Naive B cell (primary cell): Measurements from ENCODE around the gene PRSS8. TPM values are rescaled to one million over a fixed set of nuclear protein-coding genes. Genes with fewer than 3 reads are reported as not detected.
A peak's percentile ranks its signal among the peaks of the same experiment; 100 is the strongest.

Source experiments
- ATAC-seq, 2 donors: fragments of 150-1000 bp; cut with Tn5 transposase; 2 replicates each; pipeline ENCODE4 v1.10.0; 2021; ENCODE audit warnings: low read depth in 2 of 2, mild to moderate bottlenecking in 2 of 2, moderate library complexity in 2 of 2
- DNase-seq: peaks from one replicate; pipeline ENCODE4 v3.0.0; 2022
- H3K27ac Mint-ChIP-seq, 6 donors: one replicate each; pipeline ENCODE4 v1.8.0; 2020 to 2022; ENCODE audit warnings: mild to moderate bottlenecking in 6 of 6, mixed read lengths in 6 of 6, moderate library complexity in 5 of 6, inconsistent platforms in 2 of 6
- H3K27me3 Mint-ChIP-seq, 3 donors: one replicate each; pipeline ENCODE4 v1.8.0; 2021 to 2022; ENCODE audit warnings: mixed read lengths in 3 of 3, mild to moderate bottlenecking in 1 of 3
- H3K36me3 Mint-ChIP-seq, 2 donors: one replicate each; pipeline ENCODE4 v1.8.0; 2020 to 2022; ENCODE audit warnings: mixed read lengths in 2 of 2, inconsistent platforms in 1 of 2, mild to moderate bottlenecking in 1 of 2
- H3K4me1 Mint-ChIP-seq, 3 donors: one replicate each; pipeline ENCODE4 v1.8.0; 2020 to 2022; ENCODE audit warnings: mixed read lengths in 3 of 3, inconsistent platforms in 1 of 3, mild to moderate bottlenecking in 1 of 3, moderate library complexity in 1 of 3
- H3K4me3 Mint-ChIP-seq, 8 donors: one replicate each; pipeline ENCODE4 v1.8.0; 2020 to 2022; ENCODE audit warnings: mild to moderate bottlenecking in 8 of 8, mixed read lengths in 8 of 8, moderate library complexity in 8 of 8, inconsistent platforms in 2 of 8
- H3K9me3 Mint-ChIP-seq, 7 donors: one replicate each; pipeline ENCODE4 v1.8.0; 2020 to 2022; ENCODE audit warnings: mixed read lengths in 7 of 7, mild to moderate bottlenecking in 5 of 7, inconsistent platforms in 2 of 7, moderate library complexity in 1 of 7
- polyA plus RNA-seq, 6 donors: library from polyadenylated mRNA; unstranded; fragments of 300-500 nt; fragmentation: Illumina TruSeq; gene quantifications; one replicate each; pipeline ENCODE4 v1.2.3, GENCODE V29; 2021; ENCODE audit warnings: low read depth in 6 of 6

PRSS8 gene
- polyA plus RNA-seq, 6 donors from 2014 or later: 0.40 TPM; not detected in 5

DNA sequence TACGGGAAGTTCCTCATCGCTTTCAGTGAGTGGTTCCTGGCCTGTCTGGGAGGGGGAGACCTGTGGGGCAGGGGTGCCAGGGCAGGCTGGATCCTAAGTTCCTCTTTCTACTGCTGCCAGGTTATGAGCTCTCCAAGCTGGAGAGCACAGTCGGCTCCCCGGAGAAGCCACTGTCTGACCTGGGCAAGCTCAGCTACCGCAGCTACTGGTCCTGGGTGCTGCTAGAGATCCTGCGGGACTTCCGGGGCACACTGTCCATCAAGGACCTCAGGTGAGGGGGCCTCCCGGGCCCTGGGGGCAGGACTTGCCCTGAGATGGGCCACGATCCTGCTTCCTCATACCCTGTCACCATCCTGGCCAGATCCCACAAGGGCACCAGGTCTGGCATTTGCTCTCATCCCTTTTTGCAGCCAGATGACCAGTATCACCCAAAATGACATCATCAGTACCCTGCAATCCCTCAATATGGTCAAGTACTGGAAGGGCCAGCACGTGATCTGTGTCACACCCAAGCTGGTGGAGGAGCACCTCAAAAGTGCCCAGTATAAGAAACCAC, 5.1 kb downstream of the PRSS8 start:
- Mint-ChIP-seq H3K9me3 (no peaks in the 10 kb centered on the region), H3K27me3 (no peaks in the 10 kb centered on the region), H3K4me1 (peaks cover 6 to 14% (median 7%) of the 10 kb centered on the region in 3 donors), H3K27ac (no peak overlapping the region), H3K36me3 (peaks cover 0 to 8% of the 10 kb centered on the region in 2 donors), H3K4me3 (no peak overlapping the region)
- DNase-seq: no peak
- no peak for ATAC-seq

- Mint-ChIP-seq H3K27me3 (no peaks in the 10 kb centered on the region), H3K36me3 (peaks cover 0 to 8% of the 10 kb centered on the region in 2 donors), H3K9me3 (no peaks in the 10 kb centered on the region), H3K27ac (peak overlapping the region in 1 of 6 donors; percentile 19), H3K4me1 (peaks cover 6 to 14% (median 7%) of the 10 kb centered on the region in 3 donors), H3K4me3 (peak overlapping the region in 1 of 8 donors; percentile 40)
- ATAC-seq: no peak
- no peak for DNase-seq
Observed at GRCh38 chr16:31129568-31130335, 5.8 kb downstream of the PRSS8 start.

DNA sequence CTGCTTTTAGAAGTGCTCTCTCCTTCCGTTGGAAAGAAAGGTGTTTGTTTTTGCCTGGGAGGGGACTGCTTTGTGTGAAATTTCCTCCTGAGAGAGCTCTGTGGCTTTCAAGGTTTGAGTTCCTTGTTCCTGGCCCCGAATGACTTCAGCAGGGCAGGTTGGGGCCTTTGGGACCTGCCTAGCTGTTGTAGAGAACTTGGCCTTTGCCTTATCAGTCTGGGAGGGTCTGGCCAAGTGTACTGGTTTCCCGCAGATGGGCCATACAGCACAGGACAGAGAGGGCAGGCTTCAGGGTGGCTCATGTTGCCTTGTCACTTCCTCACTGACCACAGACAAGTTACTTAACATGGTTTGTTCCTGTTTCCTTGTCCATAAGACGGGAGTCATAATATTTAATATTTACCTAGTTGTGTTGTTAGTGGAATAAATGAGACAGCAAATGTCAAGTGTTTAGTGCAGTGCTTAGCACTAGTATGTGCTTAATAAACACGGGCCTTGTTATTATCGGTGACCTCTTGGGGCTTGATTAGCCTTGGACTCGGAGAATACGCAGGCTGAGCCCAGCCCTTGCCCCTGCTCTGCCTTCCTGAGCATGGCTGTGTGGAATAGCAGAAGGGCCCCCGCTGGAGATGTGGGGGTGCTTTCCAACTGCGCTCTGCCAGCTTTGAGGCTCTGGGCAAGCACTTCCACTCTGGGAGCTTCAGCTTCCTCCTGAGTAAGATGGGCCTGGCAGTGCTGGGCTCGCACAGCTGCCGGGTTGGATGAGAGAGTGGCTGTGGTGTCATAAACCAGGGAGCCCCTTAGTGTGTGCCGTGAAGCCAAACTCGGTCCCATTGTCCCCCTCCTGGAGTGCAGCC, 6.6 kb downstream of the PRSS8 start:
- Mint-ChIP-seq H3K4me1 (peaks cover 6 to 12% (median 7%) of the 10 kb centered on the region in 3 donors), H3K27ac (peak overlapping the region in 2 of 6 donors; percentile 38 to 76), H3K27me3 (no peaks in the 10 kb centered on the region), H3K9me3 (no peaks in the 10 kb centered on the region), H3K36me3 (peaks cover 0 to 8% of the 10 kb centered on the region in 2 donors), H3K4me3 (no peak overlapping the region)
- no peak for ATAC-seq
- DNase-seq: no peak

- Mint-ChIP-seq H3K4me1 (peaks cover 6 to 7% (median 6%) of the 10 kb centered on the region in 3 donors), H3K27ac (no peak overlapping the region), H3K9me3 (no peaks in the 10 kb centered on the region), H3K4me3 (no peak overlapping the region), H3K36me3 (peaks cover 0 to 8% of the 10 kb centered on the region in 2 donors), H3K27me3 (no peaks in the 10 kb centered on the region)
- DNase-seq (no peak), ATAC-seq (no peak)
Observed at GRCh38 chr16:31127182-31127581, 8.3 kb downstream of the PRSS8 start.

DNA sequence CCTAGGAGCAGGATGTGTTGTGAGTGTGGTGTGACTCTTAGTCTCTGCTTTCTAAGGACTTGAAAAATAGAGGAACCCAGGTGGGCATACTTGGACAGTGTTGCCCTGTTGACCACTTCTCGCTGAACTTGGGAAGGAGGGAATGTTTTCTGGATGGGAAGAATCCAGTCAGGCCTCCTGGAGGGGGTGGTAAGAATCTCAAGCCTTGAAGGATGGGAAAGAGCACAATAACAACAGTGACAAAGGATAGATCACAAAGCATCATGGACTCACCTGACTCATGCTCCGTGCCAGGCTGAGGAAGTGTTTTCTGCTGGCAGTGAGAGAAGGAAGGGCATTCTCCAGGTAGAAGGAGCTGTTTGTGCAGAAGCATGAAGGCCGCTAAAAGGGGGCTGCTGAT, 9.7 kb downstream of the PRSS8 start:
- Mint-ChIP-seq H3K9me3 (no peaks in the 10 kb centered on the region), H3K27ac (peak overlapping the region in 2 of 6 donors; percentile 73 to 80), H3K27me3 (no peaks in the 10 kb centered on the region), H3K36me3 (peaks cover 0 to 8% of the 10 kb centered on the region in 2 donors), H3K4me3 (no peak overlapping the region), H3K4me1 (peaks cover 6 to 7% (median 6%) of the 10 kb centered on the region in 3 donors)
- no peak for DNase-seq
- no peak for ATAC-seq

GRCh38 chr16:31120129-31120528, 15.4 kb downstream of the PRSS8 start:
- Mint-ChIP-seq H3K27ac (peak overlapping the region in 1 of 6 donors; percentile 39), H3K27me3 (no peaks in the 10 kb centered on the region), H3K36me3 (peaks cover 4 to 9% of the 10 kb centered on the region in 2 donors), H3K4me3 (peak overlapping the region in 1 of 8 donors; percentile 35), H3K9me3 (no peaks in the 10 kb centered on the region), H3K4me1 (peaks cover 10 to 29% (median 22%) of the 10 kb centered on the region in 3 donors)
- ATAC-seq (no peak), DNase-seq (no peak)

DNA sequence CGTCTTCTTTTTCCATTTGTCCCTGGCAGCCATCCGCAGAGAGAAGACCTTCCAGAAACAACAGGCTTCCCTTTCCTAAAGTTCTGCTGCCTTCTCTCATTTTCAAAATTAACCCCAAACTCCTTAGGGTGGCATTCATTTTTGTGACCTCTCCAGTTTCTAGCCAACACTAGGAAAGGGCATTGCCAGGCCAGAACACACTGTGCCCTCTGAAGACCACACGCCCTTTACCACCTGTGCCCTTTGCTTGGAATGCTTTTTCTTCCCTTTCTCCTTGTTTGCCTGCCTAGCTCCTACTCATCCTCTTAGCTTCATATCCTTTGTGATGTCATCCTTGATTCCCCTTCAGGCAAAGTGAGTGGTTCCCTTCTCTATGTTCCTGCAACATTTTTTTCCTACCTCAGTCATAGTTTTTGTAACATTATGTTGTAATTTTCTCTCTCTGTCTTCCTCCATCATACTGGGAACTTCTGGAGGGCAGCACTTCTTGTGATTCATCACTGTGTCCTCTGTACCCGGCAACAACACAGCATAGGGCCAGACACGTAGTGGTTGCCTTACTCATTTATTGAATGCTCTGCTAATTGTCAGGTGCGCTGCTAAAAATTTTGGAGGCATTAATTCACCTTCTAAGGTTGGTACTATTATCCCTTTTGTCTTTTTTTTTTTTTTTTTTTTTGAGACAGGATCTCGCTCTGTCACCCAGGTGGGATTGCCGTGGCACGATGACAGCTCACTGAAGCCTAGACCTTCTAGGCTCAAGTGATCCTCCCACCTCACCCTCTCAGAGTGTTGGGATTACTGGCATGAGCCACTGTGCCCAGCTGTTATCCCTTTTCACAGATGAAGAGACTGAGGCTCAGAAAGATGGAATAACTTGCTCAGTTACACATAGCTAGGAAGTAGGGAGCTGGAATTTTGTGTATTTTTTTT, 17.0 kb downstream of the PRSS8 start:
- Mint-ChIP-seq H3K27ac (peak overlapping the region; percentile 76 to 98 (median 94)), H3K4me1 (peaks cover 10 to 32% (median 29%) of the 10 kb centered on the region in 3 donors), H3K27me3 (no peaks in the 10 kb centered on the region), H3K4me3 (peak overlapping the region; percentile 77 to 98 (median 94)), H3K9me3 (no peaks in the 10 kb centered on the region), H3K36me3 (peaks cover 4 to 9% of the 10 kb centered on the region in 2 donors)
- no peak for ATAC-seq
- DNase-seq: no peak

GRCh38 chr16:31117384-31118222, 17.9 kb downstream of the PRSS8 start, which contains the start of gene KAT8:
TSS of gene KAT8 (plus strand) at chr16:31117664. CDS start at chr16:31117682, 18 bp downstream.
- H3K9me3 Mint-ChIP-seq: no peaks in the 10 kb centered on the region
- DNase-seq (peak; percentile 96), ATAC-seq (peak; percentile 91 to 93)
- peaks cover 4 to 9% of the 10 kb centered on the region in 2 donors for H3K36me3 Mint-ChIP-seq
- no peaks in the 10 kb centered on the region for H3K27me3 Mint-ChIP-seq
- H3K27ac Mint-ChIP-seq: peak within 1 kb of the TSS; percentile 76 to 98 (median 96)
- H3K4me1 Mint-ChIP-seq: peaks cover 10 to 36% (median 29%) of the 10 kb centered on the region in 3 donors
- H3K4me3 Mint-ChIP-seq: peak within 1 kb of the TSS; percentile 77 to 98 (median 94)

- ATAC-seq (no peak), DNase-seq (no peak)
- Mint-ChIP-seq H3K27ac (peak overlapping the region in 2 of 6 donors; percentile 63 to 78), H3K36me3 (no peaks in the 10 kb centered on the region), H3K27me3 (no peaks in the 10 kb centered on the region), H3K4me1 (peaks cover 16 to 46% (median 28%) of the 10 kb centered on the region in 3 donors), H3K4me3 (peak overlapping the region in 4 of 8 donors; percentile 2 to 72 (median 58)), H3K9me3 (no peaks in the 10 kb centered on the region)
Observed at GRCh38 chr16:31114468-31114867, 21.1 kb downstream of the PRSS8 start.

DNA sequence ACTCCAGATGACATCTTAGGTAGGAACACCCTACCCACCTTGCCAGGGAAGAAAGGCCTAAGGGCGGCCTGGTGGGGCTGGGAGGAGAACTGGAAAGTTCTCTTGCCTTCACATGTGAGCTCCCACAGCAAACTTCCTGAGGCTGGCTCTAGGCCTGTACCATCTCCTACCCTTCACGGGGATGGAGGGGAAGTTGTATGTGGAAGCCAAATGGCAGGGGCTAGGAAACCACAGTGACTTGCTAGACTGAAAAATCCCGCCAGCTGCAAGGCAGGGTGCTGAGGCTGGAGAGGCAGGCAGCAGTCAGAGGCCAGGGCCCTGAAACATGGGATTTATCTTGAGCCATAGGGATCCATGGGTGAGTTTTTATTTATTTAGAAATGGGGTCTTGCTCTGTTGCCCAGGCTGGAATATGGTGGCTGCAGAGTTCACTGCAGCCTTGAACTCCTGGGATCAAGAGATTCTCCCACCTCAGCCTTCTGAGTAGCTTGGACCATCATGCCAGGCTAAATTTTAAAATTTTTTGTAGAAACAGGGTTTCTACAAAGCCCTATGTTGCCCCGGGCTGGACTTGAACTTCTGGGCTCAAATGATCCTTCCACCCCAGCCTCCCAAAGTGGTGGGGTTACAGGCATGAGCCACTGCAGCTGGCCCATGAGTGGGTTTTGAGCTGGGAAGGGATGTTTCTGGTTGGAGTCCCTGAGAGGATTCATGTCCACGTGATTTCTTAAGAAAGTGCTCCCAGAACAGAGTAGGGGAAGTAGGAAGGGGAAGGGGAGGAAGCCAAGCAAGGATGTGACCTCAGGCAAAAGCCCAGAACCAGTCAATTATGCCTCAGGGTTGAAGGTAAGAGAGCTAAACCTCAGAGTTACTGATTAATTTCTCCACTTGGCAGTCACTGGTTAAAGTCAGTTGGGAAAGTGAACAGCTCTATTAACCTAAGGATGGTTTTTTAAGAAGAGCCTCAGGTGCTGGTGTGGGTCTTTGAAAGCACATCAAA, 22.1 kb downstream of the PRSS8 start:
- Mint-ChIP-seq H3K36me3 (no peaks in the 10 kb centered on the region), H3K4me1 (peaks cover 13 to 44% (median 20%) of the 10 kb centered on the region in 3 donors), H3K4me3 (peak overlapping the region in 2 of 8 donors; percentile 35 to 68), H3K9me3 (no peaks in the 10 kb centered on the region), H3K27ac (peak overlapping the region in 2 of 6 donors; percentile 19 to 73), H3K27me3 (no peaks in the 10 kb centered on the region)
- no peak for ATAC-seq
- DNase-seq: no peak

DNA sequence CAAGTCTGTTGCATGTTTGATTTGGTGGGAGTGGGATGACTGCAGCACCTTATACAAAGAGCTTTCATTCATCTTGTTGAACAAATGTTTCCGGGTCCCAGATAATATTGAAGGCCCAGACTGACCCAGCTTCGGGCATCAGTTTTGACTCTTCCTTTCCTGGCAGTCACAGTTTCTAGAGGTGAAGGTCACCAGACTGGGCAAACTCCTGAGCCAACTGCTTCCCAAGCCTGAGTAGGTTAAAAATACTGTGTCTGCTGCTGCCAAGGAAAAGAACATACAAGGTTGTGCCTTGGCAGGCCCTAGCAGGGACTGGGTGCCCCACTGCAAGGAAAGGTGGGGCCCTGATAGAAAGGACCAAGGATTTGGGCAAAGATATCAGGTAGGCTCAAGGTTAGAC, 22.8 kb downstream of the PRSS8 start:
- Mint-ChIP-seq H3K4me1 (peaks cover 12 to 42% (median 18%) of the 10 kb centered on the region in 3 donors), H3K36me3 (no peaks in the 10 kb centered on the region), H3K4me3 (peak overlapping the region in 1 of 8 donors; percentile 68), H3K27ac (no peak overlapping the region), H3K27me3 (no peaks in the 10 kb centered on the region), H3K9me3 (no peaks in the 10 kb centered on the region)
- no peak for DNase-seq
- ATAC-seq: no peak
